HEK293T (cell line): ENCODE measurements around the gene TXLNA.

Experiments
- ARNT ChIP-seq: fragments of 450-650 bp; IDR thresholded peaks from 2 replicates; pipeline ENCODE4 v1.6.1; 2017; ENCODE audit warnings: mild to moderate bottlenecking
- ELF4 ChIP-seq: fragments of 450-650 bp; IDR thresholded peaks from 2 replicates; pipeline ENCODE4 v1.6.1; 2017; ENCODE audit warnings: antibody characterized with exemption
- FOXM1 ChIP-seq: fragments of 450-650 bp; IDR thresholded peaks from 2 replicates; pipeline ENCODE4 v1.6.1; 2017; ENCODE audit warnings: mild to moderate bottlenecking, borderline replicate concordance
- LEF1 ChIP-seq: fragments of 450-650 bp; IDR thresholded peaks from 2 replicates; pipeline ENCODE4 v1.6.1; 2017; ENCODE audit warnings: mild to moderate bottlenecking, borderline replicate concordance
- NFRKB ChIP-seq: fragments of 450-650 bp; IDR thresholded peaks from 2 replicates; pipeline ENCODE4 v1.6.1; 2016; ENCODE audit warnings: mild to moderate bottlenecking, moderate library complexity
- SP1 ChIP-seq: fragments of 450-650 bp; IDR thresholded peaks from 2 replicates; pipeline ENCODE4 v1.6.1; 2017
- SUZ12 ChIP-seq: fragments of 450-650 bp; IDR thresholded peaks from 2 replicates; pipeline ENCODE4 v1.6.1; 2016; ENCODE audit warnings: mild to moderate bottlenecking

GRCh38 chr1:32184650-32185049, 5.2 kb downstream of the TXLNA start:
- TF ChIP-seq SP1 (no peak), LEF1 (no peak), FOXM1 (no peak), ELF4 (no peak), SUZ12 (no peak), ARNT (no peak), NFRKB (no peak)
